Uterus (tissue), 4 donors: ENCODE results near the gene GAA. TPM values are rescaled to one million over a fixed set of nuclear protein-coding genes. Genes with fewer than 3 reads are reported as not detected.

Source experiments
- DNase-seq, 2 donors: peaks; one replicate each; pipeline ENCODE4 v3.0.0-alpha.2; 2019 to 2020
- H3K27ac ChIP-seq, 2 donors: fragments of 200-600 bp; sonication (generic); 1 replicate in 1 of 2; 2 replicates in 1 of 2; pipeline ENCODE4 v1.5.1; 2016 to 2018
- H3K27me3 ChIP-seq, 2 donors: fragments of 200-600 bp; sonication (generic); one replicate each; pipeline ENCODE4 v1.5.1; 2018 to 2019; ENCODE audit warnings: control low read depth in 1 of 2
- H3K36me3 ChIP-seq, 2 donors: fragments of 200-600 bp; sonication (generic); one replicate each; pipeline ENCODE4 v1.5.1; 2019; ENCODE audit warnings: control low read depth in 1 of 2
- H3K4me1 ChIP-seq, 2 donors: fragments of 200-600 bp; sonication (generic); one replicate each; pipeline ENCODE4 v1.5.1; 2018 to 2019; ENCODE audit warnings: control low read depth in 1 of 2
- H3K4me3 ChIP-seq, 2 donors: fragments of 200-600 bp; sonication (generic); 1 replicate in 1 of 2; 2 replicates in 1 of 2; pipeline ENCODE4 v1.5.1; 2018 to 2019; ENCODE audit warnings: mild to moderate bottlenecking in 1 of 2
- H3K9me3 ChIP-seq, 2 donors: fragments of 200-600 bp; sonication (generic); one replicate each; pipeline ENCODE4 v1.5.1; 2019; ENCODE audit warnings: control low read depth in 1 of 2
- CTCF ChIP-seq, 4 experiments: fragments of 200-600 bp in 2 of 4; fragments of 450-650 bp in 2 of 4; sonication (generic) in 2 of 4; IDR thresholded peaks; one replicate each; pipeline ENCODE4 v1.5.1; 2016 to 2019; ENCODE audit warnings: antibody characterized with exemption in 4 of 4, mild to moderate bottlenecking in 2 of 4, moderate library complexity in 1 of 4
- POLR2A ChIP-seq, 2 donors: fragments of 450-650 bp; IDR thresholded peaks; one replicate each; pipeline ENCODE4 v1.6.1; 2016; ENCODE audit warnings: antibody characterized with exemption in 2 of 2, mild to moderate bottlenecking in 1 of 2, moderate library complexity in 1 of 2
- intact Hi-C: fragments of 100-400 bp; cut with DNase I; formaldehyde crosslinking; loops from one replicate; pipeline ENCODE4 v1.15.1; 2023; ENCODE audit warnings: low total_unique reads
- total RNA-seq, 4 donors: library from RNA; depleted of rRNA in 3 of 4; stranded (reverse); fragments of >200 nt in 3 of 4; gene quantifications; one replicate each; pipeline versions ENCODE4 v1.1.0 to v1.2.4, GENCODE V29; 2014 to 2023
- donor health status: DM: yes; HTN: yes; CAD: no.

Gene GAA
- total RNA-seq, 4 donors from 2014 or later, result 23.1 to 48.3 (median 35.6) TPM

GRCh38 chr17:80116276-80116920 is 15.0 kb downstream of the GAA start:
- DNase-seq, result no peak
- Histone ChIP-seq H3K27ac (no peak overlapping the region), H3K4me1 (no peaks in the 10 kb centered on the region), H3K9me3 (no peaks in the 10 kb centered on the region), H3K27me3 (no peaks in the 10 kb centered on the region), H3K36me3 (no peaks in the 10 kb centered on the region), H3K4me3 (no peak overlapping the region)
- TF ChIP-seq POLR2A (IDR thresholded peaks at IDR 0.05), result no peak
- no peak for TF ChIP-seq CTCF (IDR thresholded peaks at IDR 0.05)
- intact Hi-C loops, result no loop called here

- TF ChIP-seq POLR2A (IDR thresholded peaks at IDR 0.05), result no peak
- TF ChIP-seq CTCF (IDR thresholded peaks at IDR 0.05), result no peak
- Histone ChIP-seq H3K27me3 (no peaks in the 10 kb centered on the region), H3K9me3 (no peaks in the 10 kb centered on the region), H3K4me3 (no peak overlapping the region), H3K4me1 (no peaks in the 10 kb centered on the region), H3K36me3 (no peaks in the 10 kb centered on the region), H3K27ac (no peak overlapping the region)
- intact Hi-C loops, result no loop called here
- no peak for DNase-seq
Measured at GRCh38 chr17:80116921-80117380, 15.6 kb downstream of the GAA start.

- Histone ChIP-seq H3K36me3 (no peaks in the 10 kb centered on the region), H3K27me3 (no peaks in the 10 kb centered on the region), H3K4me3 (no peak overlapping the region), H3K4me1 (no peaks in the 10 kb centered on the region), H3K27ac (no peak overlapping the region), H3K9me3 (no peaks in the 10 kb centered on the region)
- DNase-seq, result no peak
- TF ChIP-seq POLR2A (IDR thresholded peaks at IDR 0.05), result no peak
- TF ChIP-seq CTCF (IDR thresholded peaks at IDR 0.05), result no peak
- intact Hi-C loops, result no loop called here
Measured at GRCh38 chr17:80117491-80118401, 16.4 kb downstream of the GAA start.

DNA sequence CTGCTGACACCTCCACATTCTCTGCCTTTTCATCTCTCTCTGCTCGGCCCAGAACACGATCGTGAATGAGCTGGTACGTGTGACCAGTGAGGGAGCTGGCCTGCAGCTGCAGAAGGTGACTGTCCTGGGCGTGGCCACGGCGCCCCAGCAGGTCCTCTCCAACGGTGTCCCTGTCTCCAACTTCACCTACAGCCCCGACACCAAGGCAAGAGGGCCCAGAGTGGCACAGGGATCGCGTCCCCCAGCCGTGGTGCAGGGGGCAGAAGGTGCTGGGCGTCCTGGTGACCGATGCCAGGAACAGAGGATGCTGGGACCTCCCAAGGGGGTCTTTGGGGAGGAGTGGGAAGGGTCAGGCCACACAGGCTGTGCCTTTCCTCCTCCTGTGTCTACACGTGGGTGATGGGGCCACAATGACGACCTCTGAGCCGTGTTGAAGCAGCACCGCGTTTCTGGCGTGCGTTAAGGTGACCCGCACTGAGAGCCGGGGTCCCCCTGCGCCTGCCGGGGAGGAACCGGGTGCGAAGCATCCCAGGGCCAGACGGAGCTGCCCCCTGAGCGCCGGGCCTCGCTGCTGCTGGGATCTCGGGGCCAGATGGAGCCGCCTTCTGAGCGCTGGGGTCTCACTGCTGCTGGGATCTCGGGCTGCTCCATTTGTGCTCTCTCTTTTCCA is 17.4 kb downstream of the GAA start:
- H3K9me3 ChIP-seq, result no peaks in the 10 kb centered on the region
- TF ChIP-seq POLR2A (IDR thresholded peaks at IDR 0.05), result no peak
- TF ChIP-seq CTCF (IDR thresholded peaks at IDR 0.05), result no peak
- H3K4me3 ChIP-seq, result no peak overlapping the region
- no peak for DNase-seq
- intact Hi-C loops, result no loop called here
- no peaks in the 10 kb centered on the region for H3K4me1 ChIP-seq
- no peaks in the 10 kb centered on the region for H3K36me3 ChIP-seq
- no peak overlapping the region for H3K27ac ChIP-seq
- no peaks in the 10 kb centered on the region for H3K27me3 ChIP-seq
